ENCODE measurements around the gene LELP1.

The LELP1 gene

DNA sequence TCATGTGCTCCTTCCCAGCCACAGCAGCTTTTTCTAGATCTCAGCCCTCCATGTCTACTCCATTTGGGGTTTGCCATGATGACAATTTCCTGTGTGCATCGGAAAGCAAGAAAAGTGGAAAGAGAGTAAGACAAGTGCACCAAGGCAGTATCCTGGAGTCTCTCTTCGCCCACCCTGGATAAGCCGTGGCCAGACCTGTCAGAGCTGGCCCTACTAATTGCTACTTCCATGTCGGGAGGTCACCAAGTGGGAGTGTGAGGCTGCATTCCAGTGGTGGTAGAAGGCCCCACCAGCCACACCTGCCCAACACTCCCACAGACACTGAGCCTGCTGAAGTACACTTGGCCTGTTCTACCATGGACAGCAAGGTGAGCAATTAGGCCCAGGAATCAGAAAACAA lies 42.2 kb downstream of the LELP1 start:
- Histone ChIP-seq H3K36me3 (no peaks in the 10 kb centered on the region), H3K27me3 (ENCODE audit: insufficient read depth, low read depth, severe bottlenecking) (no peaks in the 10 kb centered on the region), H3K4me3 (ENCODE audit: low read depth, low read length) (no peak overlapping the region), H3K27ac (no peak overlapping the region), H3K9me3 (ENCODE audit: severe bottlenecking) (peaks cover 2% of the 10 kb centered on the region)
- DNase-seq = no peak
- no peak for TF ChIP-seq CTCF (IDR thresholded peaks at IDR 0.05; ENCODE audit: low read depth, low read length)

- Histone ChIP-seq H3K9me3 (ENCODE audit: severe bottlenecking) (peaks cover 2% of the 10 kb centered on the region), H3K27me3 (ENCODE audit: insufficient read depth, low read depth, severe bottlenecking) (no peaks in the 10 kb centered on the region), H3K27ac (no peak overlapping the region), H3K4me3 (ENCODE audit: low read depth, low read length) (no peak overlapping the region), H3K36me3 (no peaks in the 10 kb centered on the region)
- DNase-seq = no peak
- no peak for TF ChIP-seq CTCF (IDR thresholded peaks at IDR 0.05; ENCODE audit: low read depth, low read length)
These were observed 42.8 kb downstream of the LELP1 start for GRCh38 chr1:153246018-153246417.

- no peak for DNase-seq
- no peak for TF ChIP-seq CTCF (IDR thresholded peaks at IDR 0.05; ENCODE audit: low read depth, low read length)
- no peaks in the 10 kb centered on the region for H3K36me3 ChIP-seq
- H3K27me3 ChIP-seq (ENCODE audit: insufficient read depth, low read depth, severe bottlenecking) = no peaks in the 10 kb centered on the region
- no peak overlapping the region for H3K4me3 ChIP-seq (ENCODE audit: low read depth, low read length)
- H3K9me3 ChIP-seq (ENCODE audit: severe bottlenecking) = peaks cover 2% of the 10 kb centered on the region
- no peak overlapping the region for H3K27ac ChIP-seq
These were observed 43.6 kb downstream of the LELP1 start for GRCh38 chr1:153246825-153247224.

GRCh38 chr1:153248176-153248879 lies 45.1 kb downstream of the LELP1 start:
- Histone ChIP-seq H3K9me3 (ENCODE audit: severe bottlenecking) (no peaks in the 10 kb centered on the region), H3K4me3 (ENCODE audit: low read depth, low read length) (no peak overlapping the region), H3K27me3 (ENCODE audit: insufficient read depth, low read depth, severe bottlenecking) (no peaks in the 10 kb centered on the region), H3K27ac (no peak overlapping the region), H3K36me3 (no peaks in the 10 kb centered on the region)
- no peak for TF ChIP-seq CTCF (IDR thresholded peaks at IDR 0.05; ENCODE audit: low read depth, low read length)
- DNase-seq = no peak

DNA sequence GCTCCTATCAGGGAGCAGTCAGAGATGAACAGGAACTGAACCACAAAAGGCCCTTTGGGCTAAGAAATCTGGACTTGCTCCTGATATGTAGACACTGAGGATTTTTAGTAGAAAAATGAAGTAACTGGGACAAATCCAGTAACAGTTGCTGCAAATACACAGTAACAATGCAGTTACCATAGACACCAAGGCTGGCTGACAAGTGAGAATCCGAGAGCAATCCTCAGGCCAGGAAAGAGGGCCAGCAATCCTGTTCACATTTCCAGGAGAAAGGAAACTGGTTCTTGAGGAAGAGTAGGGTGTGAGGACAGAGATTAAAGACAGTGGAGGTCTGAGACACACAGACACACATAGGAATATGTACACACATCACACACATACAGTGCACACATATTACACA lies 46.9 kb downstream of the LELP1 start:
- TF ChIP-seq CTCF (IDR thresholded peaks at IDR 0.05; ENCODE audit: low read depth, low read length) = no peak
- no peak for DNase-seq
- Histone ChIP-seq H3K36me3 (no peaks in the 10 kb centered on the region), H3K27ac (no peak overlapping the region), H3K27me3 (ENCODE audit: insufficient read depth, low read depth, severe bottlenecking) (no peaks in the 10 kb centered on the region), H3K4me3 (ENCODE audit: low read depth, low read length) (no peak overlapping the region), H3K9me3 (ENCODE audit: severe bottlenecking) (no peaks in the 10 kb centered on the region)

GRCh38 chr1:153251087-153251486 lies 47.9 kb downstream of the LELP1 start:
- no peak for DNase-seq
- no peaks in the 10 kb centered on the region for H3K9me3 ChIP-seq (ENCODE audit: severe bottlenecking)
- H3K27me3 ChIP-seq (ENCODE audit: insufficient read depth, low read depth, severe bottlenecking) = no peaks in the 10 kb centered on the region
- no peak for TF ChIP-seq CTCF (IDR thresholded peaks at IDR 0.05; ENCODE audit: low read depth, low read length)
- no peak overlapping the region for H3K27ac ChIP-seq
- no peak overlapping the region for H3K4me3 ChIP-seq (ENCODE audit: low read depth, low read length)
- H3K36me3 ChIP-seq = no peaks in the 10 kb centered on the region

Measured in WERI-Rb-1 (cell line).